HepG2 (cell line): Measurements from ENCODE around the gene CTCF. TPM values are rescaled to one million over a fixed set of nuclear protein-coding genes. Genes with fewer than 3 reads are reported as not detected.

Experiments used
- BRD4 ChIP-seq: sonication (generic); formaldehyde crosslinking; IDR thresholded peaks from 2 replicates; pipeline ENCODE4 v1.4.0; 2020; ENCODE audit warnings: missing genetic modification reagents
- GPN1 ChIP-seq: sonication (generic); formaldehyde crosslinking; IDR thresholded peaks from 2 replicates; pipeline ENCODE4 v1.5.1; 2020; ENCODE audit warnings: missing genetic modification reagents, borderline replicate concordance
- HMGXB3 ChIP-seq: sonication (generic); formaldehyde crosslinking; IDR thresholded peaks from 2 replicates; pipeline ENCODE4 v1.4.0; 2020; ENCODE audit warnings: missing genetic modification reagents, borderline replicate concordance
- MEIS1 ChIP-seq: sonication (generic); formaldehyde crosslinking; IDR thresholded peaks from 2 replicates; pipeline ENCODE4 v1.9.0; 2021; ENCODE audit warnings: mild to moderate bottlenecking, missing genetic modification reagents, moderate library complexity, borderline replicate concordance
- NFKBIZ ChIP-seq: IDR thresholded peaks from 2 replicates; pipeline ENCODE4 v1.6.1; 2018; ENCODE audit warnings: missing genetic modification reagents, missing compliant biosample characterization
- NR2F2 ChIP-seq: IDR thresholded peaks from 2 replicates; pipeline ENCODE4 v1.6.1; 2012; ENCODE audit warnings: low read depth, inconsistent platforms, borderline replicate concordance
- PHF20 ChIP-seq: sonication (generic); formaldehyde crosslinking; IDR thresholded peaks from 2 replicates; pipeline ENCODE4 v1.5.0; 2020; ENCODE audit warnings: mild to moderate bottlenecking, missing genetic modification reagents
- SALL1 ChIP-seq: sonication (generic); formaldehyde crosslinking; IDR thresholded peaks from 2 replicates; pipeline ENCODE4 v1.8.0; 2022; ENCODE audit warnings: mild to moderate bottlenecking, missing genetic modification reagents
- SOX6 ChIP-seq, 2 experiments: fragments of 450-650 bp in 1 of 2; sonication (generic) in 1 of 2; formaldehyde crosslinking in 1 of 2; IDR thresholded peaks; 2 replicates each; pipeline versions ENCODE4 v1.4.0 to v1.6.1; 2017 to 2020; ENCODE audit warnings: antibody characterized with exemption in 1 of 2, mild to moderate bottlenecking in 1 of 2, missing genetic modification reagents in 1 of 2
- SRF ChIP-seq: IDR thresholded peaks from 2 replicates; pipeline ENCODE4 v1.6.1; 2011; ENCODE audit warnings: mild to moderate bottlenecking, low read depth, low read length, moderate library complexity
- TBP ChIP-seq: sonication (generic); formaldehyde crosslinking; IDR thresholded peaks from 2 replicates; pipeline ENCODE4 v1.5.0; 2020; ENCODE audit warnings: missing genetic modification reagents
- ZFP36 ChIP-seq: fragments of 150-350 bp; IDR thresholded peaks from 2 replicates; pipeline ENCODE4 v1.6.1; 2018; ENCODE audit warnings: borderline replicate concordance, low read length, low read depth; ENCODE audit not compliant: partially characterized antibody
- ZNF260 ChIP-seq: sonication (generic); formaldehyde crosslinking; IDR thresholded peaks from 2 replicates; pipeline ENCODE4 v1.4.0; 2020; ENCODE audit warnings: missing genetic modification reagents, low read depth, mild to moderate bottlenecking, borderline replicate concordance
- ZNF333 ChIP-seq: sonication (generic); formaldehyde crosslinking; IDR thresholded peaks from 2 replicates; pipeline ENCODE4 v1.4.0; 2020; ENCODE audit warnings: mild to moderate bottlenecking, missing genetic modification reagents, borderline replicate concordance
- ZNF468 ChIP-seq: sonication (generic); formaldehyde crosslinking; IDR thresholded peaks from 2 replicates; pipeline ENCODE4 v1.8.0; 2022; ENCODE audit warnings: mild to moderate bottlenecking, moderate library complexity, missing genetic modification reagents
- ZNF513 ChIP-seq: sonication (generic); formaldehyde crosslinking; conservative IDR thresholded peaks from 2 replicates; pipeline ENCODE4 v1.5.0; 2020; ENCODE audit warnings: missing genetic modification reagents
- ZSCAN20 ChIP-seq: sonication (generic); formaldehyde crosslinking; IDR thresholded peaks from 2 replicates; pipeline ENCODE4 v1.4.0; 2020; ENCODE audit warnings: missing genetic modification reagents, mild to moderate bottlenecking, borderline replicate concordance
- polyA plus RNA-seq, 8 experiments: library from polyadenylated mRNA; depleted of rRNA in 3 of 8; stranded (reverse) in 7 of 8; unstranded in 1 of 8; fragments of >200 nt; fragmentation: Illumina TruSeq in 4 of 8; extraction: Trizol in 4 of 8; gene quantifications; 2 replicates each; pipeline versions ENCODE4 v1.2.1 to v1.2.3, GENCODE V29; 2011 to 2016; ENCODE audit warnings: low read depth in 4 of 8, missing spikeins in 1 of 8, mixed read lengths in 1 of 8; ENCODE audit not compliant: insufficient read depth in 1 of 8
- total RNA-seq, 5 experiments: library from RNA; depleted of rRNA; stranded (reverse); fragments of >200 nt; fragmentation: Illumina TruSeq; extraction: Trizol; gene quantifications; 2 replicates each; pipeline ENCODE4 v1.2.3, GENCODE V29; 2016; ENCODE audit warnings: low read depth in 1 of 5
- TF ChIP-seq, protein P1 (sequence below): sonication (generic); formaldehyde crosslinking; IDR thresholded peaks from 2 replicates; pipeline ENCODE4 v1.4.0; 2020; ENCODE audit warnings: missing genetic modification reagents

CTCF gene
- total and polyA plus RNA-seq, 2 of the 13 experiments (the other 11 are each of a cell fraction or from before 2014, with no cell fraction given) = 19.5 to 37.5 TPM

DNA sequence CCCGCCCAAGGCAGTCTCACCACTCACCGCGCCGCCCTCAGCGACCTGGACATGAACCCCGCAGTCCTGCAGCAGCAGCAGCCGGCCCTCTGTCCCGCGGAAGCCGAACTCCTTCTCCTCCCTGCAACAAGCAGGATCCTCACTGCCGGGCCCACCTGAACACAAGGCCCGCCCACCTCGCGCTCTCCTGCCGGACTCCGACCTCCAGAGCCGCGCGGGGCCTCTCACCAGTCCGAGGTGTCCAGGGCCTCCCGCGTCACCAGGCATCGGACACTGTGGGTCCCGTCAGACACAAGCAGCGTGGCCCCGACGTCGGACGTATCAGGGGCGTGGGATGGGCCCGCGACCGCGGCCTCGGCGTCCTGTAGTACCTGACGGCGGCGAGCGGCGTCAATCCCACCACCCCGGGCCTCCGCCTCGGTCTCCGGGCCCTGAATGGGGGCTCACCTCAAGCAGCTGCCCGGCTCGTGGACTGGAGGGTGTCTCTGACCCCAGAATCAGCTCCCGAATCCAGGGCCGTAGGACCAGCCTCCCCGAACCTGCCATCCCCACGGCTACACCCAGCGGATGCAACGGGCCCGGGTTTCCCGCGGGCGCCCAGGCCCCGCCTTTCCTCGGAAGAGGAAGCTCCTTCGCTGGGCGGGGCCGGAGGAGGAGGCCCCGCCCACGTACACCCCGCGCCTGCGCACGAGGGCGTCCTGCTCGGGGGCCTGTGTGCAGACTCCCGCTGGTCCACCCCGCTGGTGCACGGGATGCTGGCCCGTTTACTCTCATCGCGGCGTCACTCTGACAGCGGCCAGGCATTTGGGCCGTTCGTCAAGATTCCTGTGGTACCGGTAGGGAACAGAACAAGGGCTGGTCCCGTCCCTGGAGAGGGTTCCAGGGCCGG, 97.6 kb downstream of the CTCF start, which contains the start of gene ACD (continued):
- TF ChIP-seq SALL1 (CRISPR knock-in tag) (peak; percentile 61), HMGXB3 (peak; percentile 3; the same call in 1 of the 2 replicates), SRF (no peak), ZNF468 (CRISPR knock-in tag) (no peak), ZNF513 (CRISPR knock-in tag) (no peak), ZFP36 (no peak), NR2F2 (peak; percentile 35; the same call in 1 of the 2 replicates), TBP (CRISPR knock-in tag) (no peak), MEIS1 (peak; percentile 49; the same call in 1 of the 2 replicates), PHF20 (CRISPR knock-in tag) (peak; percentile 76), BRD4 (CRISPR knock-in tag) (no peak), GPN1 (peak; percentile 41; the same call in 1 of the 2 replicates), ZSCAN20 (CRISPR knock-in tag) (0 out of 2 replicates have a peak, but pooled peaks have one; percentile 29), ZNF260 (CRISPR knock-in tag) (no peak; the same call in 1 of the 2 replicates), ZNF333 (CRISPR knock-in tag) (peak; percentile 75; the same call in 1 of the 2 replicates), SOX6 (IDR thresholded peaks at IDR 0.05) (no peak), SOX6 (CRISPR knock-in tag; IDR thresholded peaks at IDR 0.05) (peak; percentile 11; the same call in 1 of the 2 replicates), NFKBIZ (peak; percentile 48; the same call in 1 of the 2 replicates)
- TF ChIP-seq, protein P1, sequence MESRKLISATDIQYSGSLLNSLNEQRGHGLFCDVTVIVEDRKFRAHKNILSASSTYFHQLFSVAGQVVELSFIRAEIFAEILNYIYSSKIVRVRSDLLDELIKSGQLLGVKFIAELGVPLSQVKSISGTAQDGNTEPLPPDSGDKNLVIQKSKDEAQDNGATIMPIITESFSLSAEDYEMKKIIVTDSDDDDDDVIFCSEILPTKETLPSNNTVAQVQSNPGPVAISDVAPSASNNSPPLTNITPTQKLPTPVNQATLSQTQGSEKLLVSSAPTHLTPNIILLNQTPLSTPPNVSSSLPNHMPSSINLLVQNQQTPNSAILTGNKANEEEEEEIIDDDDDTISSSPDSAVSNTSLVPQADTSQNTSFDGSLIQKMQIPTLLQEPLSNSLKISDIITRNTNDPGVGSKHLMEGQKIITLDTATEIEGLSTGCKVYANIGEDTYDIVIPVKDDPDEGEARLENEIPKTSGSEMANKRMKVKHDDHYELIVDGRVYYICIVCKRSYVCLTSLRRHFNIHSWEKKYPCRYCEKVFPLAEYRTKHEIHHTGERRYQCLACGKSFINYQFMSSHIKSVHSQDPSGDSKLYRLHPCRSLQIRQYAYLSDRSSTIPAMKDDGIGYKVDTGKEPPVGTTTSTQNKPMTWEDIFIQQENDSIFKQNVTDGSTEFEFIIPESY (CRISPR knock-in tag) = no peak
